Smooth muscle cell (in vitro differentiated cells): ENCODE results near the gene PHLDA2. TPM values are rescaled to one million over a fixed set of nuclear protein-coding genes. Genes with fewer than 3 reads are reported as not detected.

Experiments used
- DNase-seq: peaks from one replicate; lab custom pipeline; 2025; ENCODE audit not compliant: unreplicated experiment; lab: John Stamatoyannopoulos, UW
- H2AFZ ChIP-seq: fragments of 200-600 bp; sonication (generic); 2 replicates; pipeline ENCODE4 v1.6.0; 2016; ENCODE audit warnings: antibody characterized with exemption, low read depth, mild to moderate bottlenecking
- H3F3A ChIP-seq: fragments of 200-600 bp; sonication (generic); 2 replicates; pipeline ENCODE4 v1.6.0; 2017; ENCODE audit warnings: antibody characterized with exemption, low read depth
- H3K27ac ChIP-seq: fragments of 200-600 bp; sonication (generic); 2 replicates; pipeline ENCODE4 v1.5.1; 2016; ENCODE audit warnings: low read depth, mild to moderate bottlenecking
- H3K27me3 ChIP-seq: fragments of 200-600 bp; sonication (generic); 2 replicates; pipeline ENCODE4 v1.6.1; 2016; ENCODE audit warnings: low read depth, mild to moderate bottlenecking
- H3K36me3 ChIP-seq: fragments of 200-600 bp; sonication (generic); 2 replicates; pipeline ENCODE4 v1.5.1; 2016; ENCODE audit warnings: low read depth
- H3K4me1 ChIP-seq: fragments of 200-600 bp; sonication (generic); 2 replicates; pipeline ENCODE4 v1.5.1; 2016; ENCODE audit warnings: low read depth
- H3K4me2 ChIP-seq: fragments of 200-600 bp; sonication (generic); 2 replicates; pipeline ENCODE4 v1.6.0; 2016; ENCODE audit warnings: mild to moderate bottlenecking
- H3K4me3 ChIP-seq: fragments of 200-600 bp; sonication (generic); 2 replicates; pipeline ENCODE4 v1.5.1; 2016; ENCODE audit warnings: mild to moderate bottlenecking
- H3K79me2 ChIP-seq: fragments of 200-600 bp; sonication (generic); 2 replicates; pipeline ENCODE4 v1.6.0; 2016; ENCODE audit warnings: low read depth, mild to moderate bottlenecking
- H3K9ac ChIP-seq: fragments of 200-600 bp; sonication (generic); 2 replicates; pipeline ENCODE4 v1.6.0; 2016; ENCODE audit warnings: low read depth
- H3K9me3 ChIP-seq: fragments of 200-600 bp; sonication (generic); replicated peaks from 2 replicates; pipeline ENCODE4 v1.5.1; 2016; ENCODE audit warnings: low read depth
- H4K20me1 ChIP-seq: fragments of 200-600 bp; sonication (generic); 2 replicates; pipeline ENCODE4 v1.6.0; 2016; ENCODE audit warnings: low read depth
- WGBS: methylation state at CpG from one replicate; pipeline ENCODE4 v1.1.7; 2016; ENCODE audit warnings: low lambda C conversion rate; 5-methylcytosine and 5-hydroxymethylcytosine counted together
- polyA plus RNA-seq: library from polyadenylated mRNA; unstranded; fragments of >200 nt; fragmentation: Nextera tagmentation; extraction: Ambion mirVana; gene quantifications from 2 replicates; pipeline ENCODE4 v1.2.1, GENCODE V29; 2016
- total RNA-seq: library from RNA; depleted of rRNA; stranded (reverse); fragments of >200 nt; gene quantifications from 2 replicates; pipeline ENCODE4 v1.2.3, GENCODE V29; 2014
- TF ChIP-seq, protein P1 (sequence below): fragments of 200-600 bp; sonication (generic); IDR thresholded peaks from 2 replicates; pipeline ENCODE4 v1.5.1; 2017; ENCODE audit warnings: borderline replicate concordance, mild to moderate bottlenecking, antibody characterized with exemption; ENCODE audit not compliant: insufficient read depth, poor library complexity, severe bottlenecking

Gene PHLDA2
- total and polyA plus RNA-seq, 2 experiments from 2014 or later, result 11.0 to 89.3 TPM

DNA sequence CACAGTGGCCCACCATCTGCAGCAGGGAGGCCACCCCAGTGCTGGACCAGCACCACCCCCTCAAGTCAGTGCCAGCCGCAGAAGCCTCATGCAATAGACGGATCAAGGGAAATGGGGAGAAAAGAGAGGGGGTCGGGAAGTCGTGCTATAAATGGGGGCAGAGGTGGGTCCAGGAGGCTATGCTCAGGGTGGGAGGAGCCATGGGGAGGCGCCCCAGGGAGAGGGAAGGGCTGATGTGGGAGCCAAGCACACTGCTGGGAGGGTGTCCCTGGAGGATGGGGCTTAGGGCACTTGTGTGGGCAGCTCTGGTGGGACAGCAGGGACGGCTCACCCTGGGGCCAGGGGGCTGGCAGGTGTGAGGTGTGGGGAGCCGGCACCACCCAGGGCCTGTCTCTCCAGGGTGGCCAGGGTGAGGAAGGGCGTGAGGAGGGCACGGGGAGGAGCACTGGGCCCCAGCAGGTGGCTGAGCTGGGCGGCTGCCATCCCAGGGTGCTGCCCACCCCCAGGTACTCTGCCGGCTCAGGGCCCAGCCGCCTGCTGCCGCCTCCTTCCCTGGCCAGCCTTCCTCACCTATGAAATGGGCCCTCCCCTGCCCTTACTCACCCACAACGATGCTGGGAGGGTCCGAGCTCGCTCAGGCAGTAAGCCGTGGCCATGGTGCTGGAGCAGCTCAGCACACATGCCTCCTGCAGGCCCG is 18.0 kb downstream of the PHLDA2 start:
- Histone ChIP-seq H3K27me3 (no peaks in the 10 kb centered on the region), H4K20me1 (no peaks in the 10 kb centered on the region), H3K9ac (no peak overlapping the region), H2AFZ (no peak overlapping the region), H3F3A (no peaks in the 10 kb centered on the region), H3K36me3 (no peaks in the 10 kb centered on the region), H3K4me2 (no peak overlapping the region), H3K27ac (no peak overlapping the region), H3K9me3 (no peaks in the 10 kb centered on the region), H3K4me3 (no peak overlapping the region), H3K4me1 (peaks cover 13% of the 10 kb centered on the region), H3K79me2 (no peaks in the 10 kb centered on the region)
- no peak for DNase-seq
- 87% methylated on average over 14 of the region's 18 CpGs for WGBS
- TF ChIP-seq, protein P1, sequence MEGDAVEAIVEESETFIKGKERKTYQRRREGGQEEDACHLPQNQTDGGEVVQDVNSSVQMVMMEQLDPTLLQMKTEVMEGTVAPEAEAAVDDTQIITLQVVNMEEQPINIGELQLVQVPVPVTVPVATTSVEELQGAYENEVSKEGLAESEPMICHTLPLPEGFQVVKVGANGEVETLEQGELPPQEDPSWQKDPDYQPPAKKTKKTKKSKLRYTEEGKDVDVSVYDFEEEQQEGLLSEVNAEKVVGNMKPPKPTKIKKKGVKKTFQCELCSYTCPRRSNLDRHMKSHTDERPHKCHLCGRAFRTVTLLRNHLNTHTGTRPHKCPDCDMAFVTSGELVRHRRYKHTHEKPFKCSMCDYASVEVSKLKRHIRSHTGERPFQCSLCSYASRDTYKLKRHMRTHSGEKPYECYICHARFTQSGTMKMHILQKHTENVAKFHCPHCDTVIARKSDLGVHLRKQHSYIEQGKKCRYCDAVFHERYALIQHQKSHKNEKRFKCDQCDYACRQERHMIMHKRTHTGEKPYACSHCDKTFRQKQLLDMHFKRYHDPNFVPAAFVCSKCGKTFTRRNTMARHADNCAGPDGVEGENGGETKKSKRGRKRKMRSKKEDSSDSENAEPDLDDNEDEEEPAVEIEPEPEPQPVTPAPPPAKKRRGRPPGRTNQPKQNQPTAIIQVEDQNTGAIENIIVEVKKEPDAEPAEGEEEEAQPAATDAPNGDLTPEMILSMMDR, result no peak

DNA sequence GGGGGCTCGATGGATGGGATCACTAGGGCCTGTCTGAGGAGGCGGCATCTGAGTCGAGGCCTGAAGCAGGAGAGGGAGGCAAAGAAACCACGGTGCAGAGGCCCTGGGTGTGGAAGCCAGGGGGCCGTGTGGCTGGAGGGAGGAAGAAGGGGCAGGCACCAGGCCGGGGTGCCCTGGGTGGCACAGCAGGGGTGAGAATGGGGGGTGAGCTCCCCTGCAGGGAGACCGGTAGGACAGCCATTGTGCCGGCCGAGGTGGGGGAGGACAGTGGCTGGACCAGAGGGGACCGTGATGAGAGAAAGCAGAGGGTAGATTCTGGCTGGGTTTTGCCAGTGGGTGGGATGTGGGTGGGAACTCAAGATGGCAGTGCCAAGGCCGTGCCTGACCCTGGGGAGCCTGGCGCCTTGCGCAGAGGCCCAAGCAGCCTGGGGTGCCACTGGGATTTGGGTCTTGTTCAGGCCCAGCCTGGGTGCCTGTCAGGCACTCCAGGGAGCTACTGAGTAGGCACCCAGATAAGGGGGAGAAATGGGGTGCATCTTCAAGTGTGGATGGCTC is 18.7 kb downstream of the PHLDA2 start:
- Histone ChIP-seq H3K27ac (no peak overlapping the region), H2AFZ (no peak overlapping the region), H3K9me3 (no peaks in the 10 kb centered on the region), H3K4me3 (no peak overlapping the region), H4K20me1 (no peaks in the 10 kb centered on the region), H3K9ac (no peak overlapping the region), H3F3A (no peaks in the 10 kb centered on the region), H3K27me3 (no peaks in the 10 kb centered on the region), H3K36me3 (no peaks in the 10 kb centered on the region), H3K4me2 (no peak overlapping the region), H3K79me2 (no peaks in the 10 kb centered on the region), H3K4me1 (peaks cover 13% of the 10 kb centered on the region)
- no peak for DNase-seq
- 91% methylated on average over 13 of the region's 13 CpGs for WGBS
- TF ChIP-seq, protein P1, result no peak

DNA sequence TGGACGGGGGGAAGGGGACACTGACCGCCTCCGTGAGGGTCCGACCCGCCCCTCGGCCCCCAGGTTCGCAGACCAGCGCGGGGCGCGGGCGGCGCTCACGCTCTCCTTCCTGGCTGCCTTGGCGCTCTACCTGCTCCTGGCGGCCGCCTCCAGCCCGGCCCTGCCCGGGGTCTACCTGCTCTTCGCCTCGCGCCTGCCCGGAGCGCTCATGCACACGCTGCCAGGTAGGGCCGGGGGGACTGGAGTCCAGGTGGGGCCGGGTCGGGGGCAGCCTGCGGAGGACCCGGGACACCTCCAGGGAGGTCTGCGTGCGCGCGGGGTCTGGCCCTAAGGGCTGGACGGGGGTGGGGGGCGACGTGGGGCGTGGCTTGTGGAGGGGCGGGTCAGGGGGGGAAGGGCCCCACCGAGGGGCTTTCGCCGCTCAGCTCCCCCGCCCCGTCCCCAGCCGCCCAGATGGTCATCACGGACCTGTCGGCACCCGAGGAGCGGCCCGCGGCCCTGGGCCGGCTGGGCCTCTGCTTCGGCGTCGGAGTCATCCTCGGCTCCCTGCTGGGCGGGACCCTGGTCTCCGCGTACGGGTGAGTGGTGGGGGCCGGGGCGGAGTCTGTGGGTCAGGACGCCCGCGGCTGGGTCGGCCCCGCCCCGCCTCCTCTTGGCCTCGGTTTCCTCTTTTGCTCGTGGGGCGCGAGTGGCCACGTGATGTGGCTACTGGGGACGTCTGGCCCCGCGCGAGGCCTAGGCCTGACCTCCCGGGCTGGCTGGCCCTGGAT is 19.9 kb downstream of the PHLDA2 start:
- peaks cover 13% of the 10 kb centered on the region for H3K4me1 ChIP-seq
- WGBS, result 92% methylated on average over 50 of the region's 78 CpGs

More for the DNA sequence above, 19.9 kb downstream of the PHLDA2 start:
- Histone ChIP-seq H3K4me3 (no peak overlapping the region), H4K20me1 (no peaks in the 10 kb centered on the region), H3K79me2 (no peaks in the 10 kb centered on the region), H3K36me3 (no peaks in the 10 kb centered on the region), H3K4me2 (no peak overlapping the region), H3F3A (no peaks in the 10 kb centered on the region), H3K9me3 (no peaks in the 10 kb centered on the region), H3K27me3 (no peaks in the 10 kb centered on the region), H3K9ac (no peak overlapping the region), H3K27ac (no peak overlapping the region), H2AFZ (no peak overlapping the region)
- TF ChIP-seq, protein P1, result no peak
- DNase-seq, result no peak
